ENCODE results near the gene PPM1E.
"Not testable (repeated sequence)": the region's sequence is repeated elsewhere in the genome, so short reads cannot be mapped to it uniquely, and the experiment has no call there.

The PPM1E gene

GRCh38 chr17:58837699-58838098 lies 82.0 kb downstream of the PPM1E start:
- H3K4me1 Mint-ChIP-seq = peaks cover 0 to 4% of the 10 kb centered on the region in 2 donors
- no peak overlapping the region for H3K27ac Mint-ChIP-seq
- ATAC-seq (replicated peaks) (no peak), DNase-seq (no peak)
- no peak overlapping the region for H3K4me3 Mint-ChIP-seq
- peaks cover 11 to 28% of the 10 kb centered on the region in 2 donors for H3K27me3 Mint-ChIP-seq
- H3K36me3 Mint-ChIP-seq = no peaks in the 10 kb centered on the region
- H3K9me3 Mint-ChIP-seq = peaks cover 0 to 2% of the 10 kb centered on the region in 2 donors

GRCh38 chr17:58840820-58841612 lies 85.4 kb downstream of the PPM1E start:
- H3K4me3 Mint-ChIP-seq = no peak overlapping the region
- H3K27ac Mint-ChIP-seq = no peak overlapping the region

GRCh38 chr17:58846413-58846812 lies 90.8 kb downstream of the PPM1E start:
- H3K4me1 Mint-ChIP-seq; ATAC-seq (replicated peaks); H3K27ac Mint-ChIP-seq; DNase-seq; H3K4me3 Mint-ChIP-seq; H3K36me3 Mint-ChIP-seq: not testable (repeated sequence)
- Mint-ChIP-seq H3K9me3 (peaks cover 9 to 13% of the 10 kb centered on the region in 2 donors), H3K27me3 (peaks cover 23 to 29% of the 10 kb centered on the region in 2 donors)

More at GRCh38 chr17:58840820-58841612, 85.4 kb downstream of the PPM1E start:
- no peaks in the 10 kb centered on the region for H3K36me3 Mint-ChIP-seq
- no peaks in the 10 kb centered on the region for H3K4me1 Mint-ChIP-seq
- DNase-seq (no peak), ATAC-seq (replicated peaks) (no peak)
- peaks cover 0 to 6% of the 10 kb centered on the region in 2 donors for H3K27me3 Mint-ChIP-seq
- no peaks in the 10 kb centered on the region for H3K9me3 Mint-ChIP-seq

- H3K27ac Mint-ChIP-seq; ATAC-seq (replicated peaks); H3K4me1 Mint-ChIP-seq; DNase-seq; H3K4me3 Mint-ChIP-seq; H3K36me3 Mint-ChIP-seq: not testable (repeated sequence)
- peaks cover 33 to 55% of the 10 kb centered on the region in 2 donors for H3K27me3 Mint-ChIP-seq
- peaks cover 9 to 17% of the 10 kb centered on the region in 2 donors for H3K9me3 Mint-ChIP-seq
Measured at GRCh38 chr17:58850106-58850505, 94.5 kb downstream of the PPM1E start.

GRCh38 chr17:58865301-58865700 lies 109.6 kb downstream of the PPM1E start:
- H3K27me3 Mint-ChIP-seq = peaks cover 20% of the 10 kb centered on the region in 2 donors
- DNase-seq (no peak), ATAC-seq (replicated peaks) (no peak)
- no peak overlapping the region for H3K27ac Mint-ChIP-seq
- H3K36me3 Mint-ChIP-seq = no peaks in the 10 kb centered on the region
- peaks cover 5 to 7% of the 10 kb centered on the region in 2 donors for H3K4me1 Mint-ChIP-seq
- no peak overlapping the region for H3K4me3 Mint-ChIP-seq
- peaks cover 0 to 2% of the 10 kb centered on the region in 2 donors for H3K9me3 Mint-ChIP-seq

- no peak overlapping the region for H3K4me3 Mint-ChIP-seq
- no peaks in the 10 kb centered on the region for H3K9me3 Mint-ChIP-seq
- no peak for ATAC-seq (replicated peaks)
Measured at GRCh38 chr17:58870747-58871146, 115.1 kb downstream of the PPM1E start.

GRCh38 chr17:58873926-58874325 lies 118.3 kb downstream of the PPM1E start:
- Mint-ChIP-seq H3K4me1 (peaks cover 7 to 10% of the 10 kb centered on the region in 2 donors), H3K4me3 (no peak overlapping the region), H3K36me3 (no peaks in the 10 kb centered on the region), H3K27ac (no peak overlapping the region), H3K27me3 (no peaks in the 10 kb centered on the region), H3K9me3 (no peaks in the 10 kb centered on the region)
- ATAC-seq (replicated peaks) (no peak), DNase-seq (no peak)

More at GRCh38 chr17:58870747-58871146, 115.1 kb downstream of the PPM1E start:
- Mint-ChIP-seq H3K4me1 (peaks cover 7 to 10% of the 10 kb centered on the region in 2 donors), H3K27ac (no peak overlapping the region), H3K27me3 (no peaks in the 10 kb centered on the region), H3K36me3 (no peaks in the 10 kb centered on the region)
- no peak for DNase-seq

GRCh38 chr17:58875261-58875660 lies 119.6 kb downstream of the PPM1E start:
- ATAC-seq (replicated peaks) (no peak), DNase-seq (no peak)
- no peaks in the 10 kb centered on the region for H3K9me3 Mint-ChIP-seq
- H3K36me3 Mint-ChIP-seq = no peaks in the 10 kb centered on the region
- H3K4me3 Mint-ChIP-seq = no peak overlapping the region
- H3K27me3 Mint-ChIP-seq = no peaks in the 10 kb centered on the region
- H3K4me1 Mint-ChIP-seq = peaks cover 3% of the 10 kb centered on the region in 2 donors
- no peak overlapping the region for H3K27ac Mint-ChIP-seq

- Mint-ChIP-seq H3K27ac (no peak overlapping the region), H3K4me1 (no peaks in the 10 kb centered on the region), H3K9me3 (no peaks in the 10 kb centered on the region), H3K36me3 (no peaks in the 10 kb centered on the region), H3K27me3 (peaks cover 12% of the 10 kb centered on the region in 2 donors), H3K4me3 (no peak overlapping the region)
- ATAC-seq (replicated peaks) (no peak), DNase-seq (no peak)
Measured at GRCh38 chr17:58884161-58884560, 128.5 kb downstream of the PPM1E start.

GRCh38 chr17:58886514-58886913 lies 130.9 kb downstream of the PPM1E start:
- no peak overlapping the region for H3K27ac Mint-ChIP-seq
- no peaks in the 10 kb centered on the region for H3K9me3 Mint-ChIP-seq
- H3K4me3 Mint-ChIP-seq = no peak overlapping the region
- no peak for DNase-seq
- H3K4me1 Mint-ChIP-seq = no peaks in the 10 kb centered on the region
- H3K27me3 Mint-ChIP-seq = peaks cover 12% of the 10 kb centered on the region in 2 donors
- H3K36me3 Mint-ChIP-seq = no peaks in the 10 kb centered on the region
- ATAC-seq (replicated peaks) = no peak

GRCh38 chr17:58889928-58890327 lies 134.3 kb downstream of the PPM1E start:
- Mint-ChIP-seq H3K4me3 (no peak overlapping the region), H3K9me3 (no peaks in the 10 kb centered on the region), H3K27me3 (peaks cover 7 to 15% of the 10 kb centered on the region in 2 donors), H3K4me1 (no peaks in the 10 kb centered on the region), H3K27ac (no peak overlapping the region), H3K36me3 (no peaks in the 10 kb centered on the region)
- DNase-seq (no peak), ATAC-seq (replicated peaks) (no peak)

- Mint-ChIP-seq H3K36me3 (no peaks in the 10 kb centered on the region), H3K9me3 (no peaks in the 10 kb centered on the region), H3K4me1 (no peaks in the 10 kb centered on the region), H3K27ac (no peak overlapping the region), H3K4me3 (no peak overlapping the region), H3K27me3 (peaks cover 0 to 17% of the 10 kb centered on the region in 2 donors)
- DNase-seq = no peak
- ATAC-seq (replicated peaks) = no peak
Measured at GRCh38 chr17:58899191-58899590, 143.5 kb downstream of the PPM1E start.

- Mint-ChIP-seq H3K27me3 (peaks cover 5 to 11% of the 10 kb centered on the region in 2 donors), H3K27ac (no peak overlapping the region), H3K9me3 (peaks cover 3 to 5% of the 10 kb centered on the region in 2 donors), H3K4me3 (no peak overlapping the region), H3K4me1 (no peaks in the 10 kb centered on the region), H3K36me3 (no peaks in the 10 kb centered on the region)
- DNase-seq (no peak), ATAC-seq (replicated peaks) (no peak)
Measured at GRCh38 chr17:58902322-58902721, 146.7 kb downstream of the PPM1E start.

- Mint-ChIP-seq H3K27me3 (peaks cover 12 to 14% of the 10 kb centered on the region in 2 donors), H3K9me3 (peaks cover 3 to 9% of the 10 kb centered on the region in 2 donors), H3K4me3 (no peak overlapping the region), H3K36me3 (no peaks in the 10 kb centered on the region), H3K27ac (no peak overlapping the region), H3K4me1 (no peaks in the 10 kb centered on the region)
- ATAC-seq (replicated peaks) = no peak
- no peak for DNase-seq
Measured at GRCh38 chr17:58911741-58912343, 156.2 kb downstream of the PPM1E start.

- Mint-ChIP-seq H3K27ac (no peak overlapping the region), H3K9me3 (peaks cover 3 to 9% of the 10 kb centered on the region in 2 donors), H3K36me3 (no peaks in the 10 kb centered on the region), H3K27me3 (peaks cover 6 to 8% of the 10 kb centered on the region in 2 donors), H3K4me3 (no peak overlapping the region), H3K4me1 (no peaks in the 10 kb centered on the region)
- ATAC-seq (replicated peaks) = no peak
- DNase-seq = no peak
Measured at GRCh38 chr17:58913552-58913951, 157.9 kb downstream of the PPM1E start.
